Embryonic facial prominence (tissue), 1 donor: ENCODE results near the gene MMP11.

ENCODE experiments used
- DNase-seq: peaks from one replicate; pipeline ENCODE4 v3.0.0-alpha.2; 2016; ENCODE audit errors: extremely low spot score

Gene MMP11

DNA sequence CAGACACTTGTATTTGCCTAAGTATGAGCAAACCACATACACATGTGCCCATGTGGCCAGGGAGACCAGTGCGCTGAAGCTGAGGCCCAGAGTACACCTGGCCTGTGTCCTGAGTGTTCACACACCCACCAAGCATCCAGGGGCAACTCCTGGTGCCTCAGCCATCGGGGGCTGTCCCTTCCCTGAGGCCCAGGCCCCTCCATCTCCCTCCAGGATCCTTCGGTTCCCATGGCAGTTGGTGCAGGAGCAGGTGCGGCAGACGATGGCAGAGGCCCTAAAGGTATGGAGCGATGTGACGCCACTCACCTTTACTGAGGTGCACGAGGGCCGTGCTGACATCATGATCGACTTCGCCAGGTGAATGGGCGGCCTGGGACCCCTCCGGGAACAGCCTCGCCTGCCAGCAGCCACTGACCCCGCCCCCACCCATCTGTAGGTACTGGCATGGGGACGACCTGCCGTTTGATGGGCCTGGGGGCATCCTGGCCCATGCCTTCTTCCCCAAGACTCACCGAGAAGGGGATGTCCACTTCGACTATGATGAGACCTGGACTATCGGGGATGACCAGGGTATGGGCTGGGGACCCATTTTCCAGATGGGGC lies 7.6 kb downstream of the MMP11 start:
- DNase-seq, result no peak

- no peak for DNase-seq
Measured at GRCh38 chr22:23781065-23781464, 8.4 kb downstream of the MMP11 start.

DNA sequence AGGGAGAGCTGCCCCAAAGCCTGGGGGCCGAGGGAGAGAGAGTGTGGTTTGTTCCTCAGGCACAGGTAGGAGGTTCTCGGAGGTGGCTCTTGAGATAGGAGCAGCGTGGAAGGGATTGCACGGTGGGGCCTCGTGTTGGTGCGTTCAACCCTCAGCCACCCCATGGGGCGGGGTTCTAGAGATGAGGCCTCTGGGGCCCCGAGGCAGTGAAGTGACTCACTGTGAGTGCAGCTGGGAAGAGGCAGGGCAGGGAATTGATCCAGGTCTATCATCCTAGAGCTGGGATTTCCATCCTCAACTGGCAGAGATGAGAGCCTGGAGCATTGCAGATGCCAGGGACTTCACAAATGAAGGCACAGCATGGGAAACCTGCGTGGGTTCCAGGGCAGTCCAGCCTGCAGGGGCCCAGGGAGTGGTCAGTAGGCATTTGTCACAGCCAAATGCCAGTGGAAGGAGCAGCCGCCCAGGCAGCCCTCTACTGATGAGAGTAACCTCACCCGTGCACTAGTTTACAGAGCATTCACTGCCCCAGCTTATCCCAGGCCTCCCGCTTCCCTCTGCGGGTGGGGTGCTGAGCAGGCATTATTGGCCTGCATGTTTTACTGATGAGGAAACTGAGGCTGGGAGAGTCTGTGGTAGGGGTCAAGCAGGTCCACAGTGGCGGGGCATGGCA lies 9.0 kb downstream of the MMP11 start:
- DNase-seq, result no peak

GRCh38 chr22:23782252-23782651 lies 9.6 kb downstream of the MMP11 start:
- no peak for DNase-seq

DNA sequence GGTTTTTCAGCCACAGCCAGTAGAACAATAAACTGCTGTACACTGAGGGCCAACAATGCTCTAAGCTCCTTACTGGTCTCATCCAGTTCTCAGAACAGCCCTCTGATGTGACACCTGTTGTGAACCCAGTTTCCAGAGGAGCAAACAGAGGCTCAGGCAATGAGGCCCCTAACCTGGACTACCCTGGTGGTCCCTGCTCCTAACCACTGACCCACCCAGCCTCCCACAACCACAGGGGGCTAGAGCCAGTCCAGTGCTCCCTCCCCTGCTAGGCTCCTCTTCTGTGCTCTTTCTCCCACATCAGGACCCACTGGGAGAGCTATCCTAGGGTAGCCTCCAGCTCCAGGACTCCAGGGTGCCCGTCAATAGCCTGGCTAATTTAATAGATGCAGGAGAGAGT lies 10.1 kb downstream of the MMP11 start:
- DNase-seq, result no peak

GRCh38 chr22:23783265-23784150 lies 10.9 kb downstream of the MMP11 start:
- no peak for DNase-seq

DNA sequence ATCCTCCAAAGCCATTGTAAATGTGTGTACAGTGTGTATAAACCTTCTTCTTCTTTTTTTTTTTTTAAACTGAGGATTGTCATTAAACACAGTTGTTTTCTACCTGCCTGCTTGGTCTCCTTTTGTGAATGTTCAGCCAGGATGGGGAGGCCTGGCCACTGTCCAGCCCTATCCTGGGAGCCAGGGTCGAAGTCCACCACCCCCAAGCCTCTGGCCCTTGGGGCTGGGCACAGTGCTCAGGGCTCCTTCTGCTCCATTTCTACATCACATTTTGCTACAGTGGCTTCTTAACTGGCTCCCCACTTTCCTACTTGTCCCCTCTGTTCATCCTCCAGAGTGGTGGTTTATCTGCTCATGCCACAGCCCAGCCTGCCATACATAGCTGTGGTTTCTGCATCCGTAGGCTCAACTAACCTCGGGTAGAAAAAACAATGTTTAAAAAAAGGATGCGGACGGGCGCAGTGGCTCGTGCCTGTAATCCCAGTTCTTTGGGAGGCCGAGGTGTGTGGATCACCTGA lies 11.6 kb downstream of the MMP11 start:
- DNase-seq, result no peak

DNA sequence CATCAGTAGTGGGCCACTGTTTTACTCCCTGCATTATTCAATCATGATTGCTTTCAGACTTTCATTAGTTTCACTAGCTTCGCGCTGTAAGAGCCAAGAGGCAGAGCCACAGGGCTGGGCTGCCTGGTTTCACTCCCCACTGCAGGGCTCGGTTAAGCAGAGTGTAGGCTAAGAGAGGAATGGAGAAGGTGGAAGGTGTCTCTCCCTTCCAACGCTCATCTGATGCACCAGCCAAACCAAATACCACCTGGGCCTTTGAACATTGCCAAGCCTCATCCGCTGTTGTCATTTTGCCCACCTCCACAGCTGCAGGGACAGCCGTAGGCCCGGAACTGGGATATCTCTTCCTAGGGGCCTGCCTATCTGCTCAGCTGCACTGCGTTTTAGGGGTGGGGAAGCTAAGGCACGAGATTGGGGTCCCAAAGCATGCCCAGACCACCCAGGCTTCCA lies 13.6 kb downstream of the MMP11 start:
- DNase-seq, result no peak

DNA sequence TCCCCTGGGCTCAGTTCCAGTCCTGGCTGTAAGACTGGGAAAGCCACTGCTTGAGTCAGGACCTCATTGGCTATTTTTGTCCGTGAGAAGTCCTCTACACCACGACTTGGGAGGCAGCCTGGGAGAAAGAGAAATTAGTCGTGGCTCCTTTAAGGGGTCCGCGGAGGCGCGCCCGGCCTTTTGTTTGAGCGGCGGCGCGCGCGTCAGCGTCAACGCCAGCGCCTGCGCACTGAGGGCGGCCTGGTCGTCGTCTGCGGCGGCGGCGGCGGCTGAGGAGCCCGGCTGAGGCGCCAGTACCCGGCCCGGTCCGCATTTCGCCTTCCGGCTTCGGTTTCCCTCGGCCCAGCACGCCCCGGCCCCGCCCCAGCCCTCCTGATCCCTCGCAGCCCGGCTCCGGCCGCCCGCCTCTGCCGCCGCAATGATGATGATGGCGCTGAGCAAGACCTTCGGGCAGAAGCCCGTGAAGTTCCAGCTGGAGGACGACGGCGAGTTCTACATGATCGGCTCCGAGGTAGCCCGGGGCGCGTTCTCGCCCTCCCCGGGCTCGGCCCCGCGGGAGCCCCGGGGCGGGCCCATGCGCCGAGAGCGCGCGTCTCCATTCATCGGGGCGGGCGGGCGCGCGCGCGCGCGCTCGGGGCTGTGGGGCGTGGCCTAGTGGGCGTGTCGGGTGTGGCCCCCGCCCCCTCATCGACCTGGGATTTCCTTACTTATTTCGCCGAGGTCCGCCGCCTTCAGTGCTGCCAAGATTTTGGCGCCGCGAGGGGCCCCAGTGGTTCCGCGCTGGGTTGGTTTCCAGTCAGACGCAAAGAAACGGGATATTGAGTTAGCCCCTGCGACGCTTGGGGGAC lies 14.3 kb downstream of the MMP11 start, which contains the start of gene SMARCB1:
Gene SMARCB1, plus strand, starts transcription at position 215 of the 848 bp plus-strand sequence. Its CDS starts 204 bp downstream, at position 419.
- DNase-seq, result peak; percentile 81

- no peak for DNase-seq
Measured at GRCh38 chr22:23787600-23787896, 14.9 kb downstream of the MMP11 start.

GRCh38 chr22:23787910-23788309 lies 15.3 kb downstream of the MMP11 start:
- no peak for DNase-seq

GRCh38 chr22:23789121-23789520 lies 16.5 kb downstream of the MMP11 start:
- DNase-seq, result no peak

DNA sequence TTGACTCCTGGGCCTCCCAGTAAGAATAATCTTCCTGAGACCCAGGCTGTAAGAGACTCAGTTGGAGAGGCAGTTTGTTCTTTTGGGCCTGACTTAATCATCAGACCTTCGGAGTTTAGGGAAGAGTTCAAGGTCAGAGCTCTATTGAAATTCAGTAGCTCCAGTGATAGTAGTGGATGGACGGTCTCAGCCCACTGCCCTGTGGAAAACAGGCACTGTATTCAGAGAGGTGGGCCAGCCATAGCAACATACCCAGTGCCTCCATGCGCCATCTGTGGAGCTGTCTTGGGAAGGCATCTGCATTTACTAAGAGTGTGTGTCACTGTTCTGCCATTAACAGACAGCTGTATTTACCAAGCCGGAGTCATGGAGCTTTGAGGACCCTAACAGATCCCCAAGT lies 17.0 kb downstream of the MMP11 start:
- no peak for DNase-seq

GRCh38 chr22:23790819-23791737 lies 18.4 kb downstream of the MMP11 start:
- no peak for DNase-seq

GRCh38 chr22:23791738-23792645 lies 19.3 kb downstream of the MMP11 start:
- no peak for DNase-seq

GRCh38 chr22:23793326-23793725 lies 20.7 kb downstream of the MMP11 start:
- no peak for DNase-seq

- no peak for DNase-seq
Measured at GRCh38 chr22:23796461-23796860, 23.8 kb downstream of the MMP11 start.

- DNase-seq, result no peak
Measured at GRCh38 chr22:23800297-23801237, 27.9 kb downstream of the MMP11 start.
